Keratinocyte (primary cell): ENCODE results near the gene GNPTG. TPM values are rescaled to one million over a fixed set of nuclear protein-coding genes. Genes with fewer than 3 reads are reported as not detected.

ENCODE experiments used
- DNase-seq: peaks from one replicate; pipeline ENCODE4 v3.0.0-alpha.2; 2011; ENCODE audit warnings: low read depth, missing footprints, low spot score
- FAIRE-seq: peaks from 2 replicates; lab custom pipeline; 2011; peaks lifted over from hg19 to GRCh38; lab: Jason Lieb, UNC
- H2AFZ ChIP-seq: 2 replicates; pipeline ENCODE4 v1.6.0; 2012; ENCODE audit warnings: low read length, control low read depth, inconsistent platforms; ENCODE audit not compliant: control insufficient read depth
- H3K27ac ChIP-seq: 2 replicates; pipeline ENCODE4 v1.5.1; 2011; ENCODE audit warnings: low read length; ENCODE audit not compliant: control insufficient read depth, insufficient read depth
- H3K27me3 ChIP-seq: 3 replicates; pipeline ENCODE4 v1.6.0; 2011; ENCODE audit warnings: low read length; ENCODE audit not compliant: control insufficient read depth, insufficient read depth; ENCODE audit errors: extremely low read depth
- H3K36me3 ChIP-seq, 2 experiments: 2 replicates in 1 of 2; 3 replicates in 1 of 2; pipeline ENCODE4 v1.5.1; 2011; ENCODE audit warnings: low read length in 2 of 2, mild to moderate bottlenecking in 1 of 2; ENCODE audit not compliant: control insufficient read depth in 2 of 2, insufficient read depth in 2 of 2; ENCODE audit errors: extremely low read depth in 1 of 2
- H3K4me1 ChIP-seq: 3 replicates; pipeline ENCODE4 v1.5.1; 2011; ENCODE audit warnings: low read length; ENCODE audit not compliant: control insufficient read depth, insufficient read depth; ENCODE audit errors: extremely low read depth
- H3K4me2 ChIP-seq: 3 replicates; pipeline ENCODE4 v1.6.0; 2011; ENCODE audit warnings: low read depth, low read length; ENCODE audit not compliant: control insufficient read depth, insufficient read depth; ENCODE audit errors: extremely low read depth
- H3K4me3 ChIP-seq, 3 experiments: fragments of 200-600 bp in 1 of 3; sonication (generic) in 1 of 3; 2 replicates in 2 of 3; 3 replicates in 1 of 3; pipeline ENCODE4 v1.5.1; 2011 to 2016; ENCODE audit warnings: low read length in 3 of 3, mild to moderate bottlenecking in 3 of 3, control low read depth in 2 of 3, inconsistent platforms in 1 of 3, low read depth in 1 of 3, mixed read lengths in 1 of 3, mixed run types in 1 of 3, moderate library complexity in 1 of 3; ENCODE audit not compliant: control insufficient read depth in 2 of 3, insufficient read depth in 2 of 3; ENCODE audit errors: extremely low read depth in 1 of 3
- H3K79me2 ChIP-seq: 2 replicates; pipeline ENCODE4 v1.6.0; 2012; ENCODE audit warnings: low read length; ENCODE audit not compliant: control insufficient read depth, insufficient read depth
- H3K9ac ChIP-seq: 3 replicates; pipeline ENCODE4 v1.6.0; 2011; ENCODE audit warnings: low read length; ENCODE audit not compliant: control insufficient read depth, insufficient read depth; ENCODE audit errors: extremely low read depth
- H3K9me1 ChIP-seq: 3 replicates; pipeline ENCODE4 v1.6.0; 2011; ENCODE audit warnings: low read length; ENCODE audit not compliant: control insufficient read depth, insufficient read depth; ENCODE audit errors: extremely low read depth
- H3K9me3 ChIP-seq: 2 replicates; pipeline ENCODE4 v1.5.1; 2012; ENCODE audit warnings: low read depth, low read length; ENCODE audit not compliant: control insufficient read depth
- H4K20me1 ChIP-seq: 3 replicates; pipeline ENCODE4 v1.6.0; 2011; ENCODE audit warnings: low read length; ENCODE audit not compliant: control insufficient read depth, insufficient read depth; ENCODE audit errors: extremely low read depth
- CTCF ChIP-seq, 3 experiments: IDR thresholded peaks in 1 of 3; conservative IDR thresholded peaks in 1 of 3; optimal IDR thresholded peaks in 1 of 3; 2 replicates in 2 of 3; 3 replicates in 1 of 3; pipeline versions ENCODE3 to v1.5.1; 2011; ENCODE audit warnings: low read length in 3 of 3, mild to moderate bottlenecking in 3 of 3, moderate library complexity in 2 of 3, control low read depth in 1 of 3, inconsistent platforms in 1 of 3; ENCODE audit not compliant: insufficient read depth in 2 of 3; ENCODE audit errors: extremely low read depth in 1 of 3
- EZH2 ChIP-seq: IDR thresholded peaks from one replicate; pipeline ENCODE4 v1.6.1; 2012; ENCODE audit warnings: inconsistent platforms, mild to moderate bottlenecking, low read length, moderate library complexity
- dilution Hi-C: fragments of 300-500 bp; cut with MboI; formaldehyde crosslinking; loops from one replicate; pipeline ENCODE4 v1.7.0; 2020; ENCODE audit warnings: low sequenced_read_pairs; ENCODE audit not compliant: extremely low pct_ligation_motif_present
- polyA plus RNA-seq, 5 experiments: library from polyadenylated mRNA; depleted of rRNA in 3 of 5; stranded (reverse) in 3 of 5; stranded (forward) in 1 of 5; unstranded in 1 of 5; fragments of >200 nt; gene quantifications; 1 replicate in 1 of 5; 2 replicates in 3 of 5; 3 replicates in 1 of 5; pipeline versions ENCODE4 v1.2.1 to v1.2.3, GENCODE V29; 2011 to 2012; ENCODE audit warnings: missing spikeins in 2 of 5, low read depth in 1 of 5, low replicate concordance in 1 of 5

The GNPTG gene
- polyA plus RNA-seq, 1 donor (not counting 4 experiments of a cell fraction or from before 2014, with no cell fraction given): 30.9 TPM

DNA sequence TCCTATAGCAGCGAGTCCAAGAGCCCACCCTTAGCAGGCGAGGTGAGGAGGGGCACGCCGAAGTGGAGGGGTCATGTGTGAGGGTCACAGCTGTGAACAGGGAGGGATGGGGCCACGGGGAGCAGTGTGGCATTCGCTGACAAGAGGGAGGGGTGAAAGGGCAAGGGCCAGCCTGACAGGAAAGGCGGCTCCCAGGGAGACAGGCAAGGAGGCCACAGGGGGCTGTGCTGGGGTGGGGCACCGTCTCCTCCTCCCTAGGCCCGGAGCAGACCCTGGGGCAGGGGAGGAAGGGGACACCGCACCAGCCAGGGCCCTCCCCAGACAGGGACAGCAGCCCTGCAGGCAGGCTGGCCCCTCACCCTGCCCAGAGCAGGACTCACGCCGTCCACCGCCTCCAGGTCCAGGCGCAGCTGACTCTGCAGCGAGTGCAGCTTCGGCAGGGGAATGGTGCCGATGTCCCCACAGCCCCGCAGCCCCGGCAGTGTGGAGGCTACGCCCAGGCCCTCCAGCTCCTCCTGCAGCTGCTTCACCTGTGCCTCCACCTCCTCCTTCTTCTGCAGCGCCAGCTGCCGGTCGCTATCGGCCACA, 15.1 kb downstream of the GNPTG start:
- dilution Hi-C loops: no loop called here

GRCh38 chr16:1367486-1368174, 15.9 kb downstream of the GNPTG start:
- H3K79me2 ChIP-seq: no peaks in the 10 kb centered on the region
- TF ChIP-seq CTCF (optimal IDR thresholded peaks at IDR 0.05 in 1 of 3, IDR thresholded peaks at IDR 0.05 in 1 of 3, conservative IDR thresholded peaks at IDR 0.05 in 1 of 3; ENCODE audit: extremely low read depth in 1 of 3, insufficient read depth in 2 of 3, low read length in 3 of 3): no peak
- no peak for TF ChIP-seq EZH2
- dilution Hi-C loops: no loop called here
- FAIRE-seq: no peak
- H3K4me3 ChIP-seq: no peak overlapping the region
- H3K4me2 ChIP-seq: no peak overlapping the region
- H3K9me3 ChIP-seq: no peaks in the 10 kb centered on the region
- no peak overlapping the region for H3K27ac ChIP-seq
- H3K36me3 ChIP-seq: peaks cover 8 to 18% of the 10 kb centered on the region in 2 experiments
- DNase-seq: no peak
- H4K20me1 ChIP-seq: no peaks in the 10 kb centered on the region
- H3K9ac ChIP-seq: no peak overlapping the region
- H3K4me1 ChIP-seq: no peaks in the 10 kb centered on the region
- H3K9me1 ChIP-seq: no peaks in the 10 kb centered on the region
- H3K27me3 ChIP-seq: no peaks in the 10 kb centered on the region
- no peak overlapping the region for H2AFZ ChIP-seq

More for the DNA sequence above, 15.1 kb downstream of the GNPTG start:
- no peak overlapping the region for H3K4me2 ChIP-seq
- H3K9me1 ChIP-seq: no peaks in the 10 kb centered on the region
- H4K20me1 ChIP-seq: no peaks in the 10 kb centered on the region
- no peak for TF ChIP-seq CTCF (optimal IDR thresholded peaks at IDR 0.05 in 1 of 3, IDR thresholded peaks at IDR 0.05 in 1 of 3, conservative IDR thresholded peaks at IDR 0.05 in 1 of 3; ENCODE audit: extremely low read depth in 1 of 3, insufficient read depth in 2 of 3, low read length in 3 of 3)
- no peak for TF ChIP-seq EZH2
- peaks cover 2% of the 10 kb centered on the region for H3K79me2 ChIP-seq
- H3K4me1 ChIP-seq: no peaks in the 10 kb centered on the region
- no peaks in the 10 kb centered on the region for H3K27me3 ChIP-seq
- FAIRE-seq (no peak), DNase-seq (no peak)
- H3K27ac ChIP-seq: no peak overlapping the region
- no peak overlapping the region for H2AFZ ChIP-seq
- no peak overlapping the region for H3K4me3 ChIP-seq
- H3K9me3 ChIP-seq: no peaks in the 10 kb centered on the region
- peaks cover 12 to 25% of the 10 kb centered on the region in 2 experiments for H3K36me3 ChIP-seq
- H3K9ac ChIP-seq: no peak overlapping the region
